Fibroblast of lung (primary cell): Measurements from ENCODE around the gene CDH26. TPM values are rescaled to one million over a fixed set of nuclear protein-coding genes. Genes with fewer than 3 reads are reported as not detected.

ENCODE experiments used
- DNase-seq, 2 donors: peaks; one replicate each; pipeline versions ENCODE4 v3.0.0 to v3.0.0-alpha.2; 2010; ENCODE audit warnings: low read depth in 2 of 2
- H2AFZ ChIP-seq: 2 replicates; pipeline ENCODE4 v1.5.1; 2012; ENCODE audit warnings: low read length, control low read depth, inconsistent platforms
- H3K27ac ChIP-seq: 2 replicates; pipeline ENCODE4 v1.5.1; 2011; ENCODE audit warnings: low read length, control low read depth; ENCODE audit not compliant: insufficient read depth
- H3K27me3 ChIP-seq: 2 replicates; pipeline ENCODE4 v1.5.1; 2011; ENCODE audit warnings: mild to moderate bottlenecking, low read length; ENCODE audit not compliant: control insufficient read depth, insufficient read depth
- H3K36me3 ChIP-seq: 2 replicates; pipeline ENCODE4 v1.5.1; 2011; ENCODE audit warnings: low read length; ENCODE audit not compliant: control insufficient read depth, insufficient read depth
- H3K4me1 ChIP-seq: 2 replicates; pipeline ENCODE4 v1.5.1; 2011; ENCODE audit warnings: low read length; ENCODE audit not compliant: control insufficient read depth, insufficient read depth; ENCODE audit errors: extremely low read depth
- H3K4me2 ChIP-seq: 2 replicates; pipeline ENCODE4 v1.5.1; 2011; ENCODE audit warnings: low read length, control low read depth; ENCODE audit not compliant: insufficient read depth; ENCODE audit errors: extremely low read depth
- H3K4me3 ChIP-seq, 4 experiments: fragments of 200-600 bp in 1 of 4; sonication (generic) in 1 of 4; replicated peaks in 1 of 4; 2 replicates each; pipeline ENCODE4 v1.5.1; 2011 to 2016; ENCODE audit warnings: low read length in 4 of 4, low read depth in 3 of 4, mild to moderate bottlenecking in 3 of 4, control low read depth in 2 of 4, inconsistent platforms in 1 of 4, mixed read lengths in 1 of 4; ENCODE audit not compliant: insufficient read depth in 1 of 4; ENCODE audit errors: control extremely low read depth in 1 of 4
- H3K79me2 ChIP-seq: 2 replicates; pipeline ENCODE4 v1.5.1; 2012; ENCODE audit warnings: mild to moderate bottlenecking, low read length, inconsistent platforms; ENCODE audit not compliant: control insufficient read depth, insufficient read depth
- H3K9ac ChIP-seq: 2 replicates; pipeline ENCODE4 v1.5.1; 2011; ENCODE audit warnings: mild to moderate bottlenecking, low read length, control low read depth; ENCODE audit not compliant: insufficient read depth
- H3K9me3 ChIP-seq: 2 replicates; pipeline ENCODE4 v1.5.1; 2012; ENCODE audit warnings: low read depth, low read length; ENCODE audit not compliant: control insufficient read depth, insufficient read depth
- H4K20me1 ChIP-seq: 2 replicates; pipeline ENCODE4 v1.5.1; 2011; ENCODE audit warnings: low read length; ENCODE audit not compliant: control insufficient read depth, insufficient read depth; ENCODE audit errors: extremely low read depth
- EZH2 ChIP-seq: IDR thresholded peaks from 2 replicates; pipeline ENCODE4 v1.5.1; 2012; ENCODE audit warnings: low read length, control low read depth, mild to moderate bottlenecking; ENCODE audit errors: missing control alignments
- polyA plus RNA-seq, 2 donors: library from polyadenylated mRNA; depleted of rRNA in 1 of 2; stranded (reverse) in 1 of 2; unstranded in 1 of 2; fragments of >200 nt; gene quantifications; 2 replicates each; pipeline ENCODE4 v1.2.1, GENCODE V29; 2011 to 2012; ENCODE audit warnings: missing spikeins in 1 of 2
- total RNA-seq: library from RNA; depleted of rRNA; stranded (reverse); fragments of >200 nt; gene quantifications from 2 replicates; pipeline ENCODE4 v1.2.1, GENCODE V29; 2014
- TF ChIP-seq, protein P1 (sequence below), 2 donors: IDR thresholded peaks in 1 of 2; conservative IDR thresholded peaks in 1 of 2; 1 replicate in 1 of 2; 2 replicates in 1 of 2; pipeline ENCODE4 v1.5.1; 2011 to 2012; ENCODE audit warnings: low read length in 2 of 2, control low read depth in 1 of 2, inconsistent platforms in 1 of 2, low read depth in 1 of 2, mild to moderate bottlenecking in 1 of 2

The CDH26 gene
- total and polyA plus RNA-seq, 2 donors (not counting 1 experiment from before 2014, with no cell fraction given): 0.12 to 0.50 TPM

DNA sequence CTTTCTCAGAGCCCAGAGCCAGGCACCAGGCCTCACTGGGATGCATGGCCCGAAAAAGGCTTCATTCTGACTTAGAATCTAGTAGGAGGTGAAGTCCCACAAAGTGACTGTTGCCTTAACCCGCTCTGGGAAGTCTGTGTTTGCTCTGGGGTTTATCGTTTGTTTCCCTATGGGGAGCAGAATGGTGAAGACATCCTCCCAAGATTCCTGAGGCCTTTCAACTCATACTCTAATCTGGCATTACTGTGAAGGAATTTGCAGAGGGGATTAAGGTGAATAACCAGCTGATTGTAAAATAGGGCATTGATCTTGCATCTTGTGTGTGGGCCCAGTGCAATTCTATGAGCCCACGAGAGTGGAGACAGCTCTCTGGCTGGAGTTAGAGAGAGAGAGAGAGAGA is 67.8 kb downstream of the CDH26 start:
- no peak for TF ChIP-seq EZH2
- TF ChIP-seq, protein P1, sequence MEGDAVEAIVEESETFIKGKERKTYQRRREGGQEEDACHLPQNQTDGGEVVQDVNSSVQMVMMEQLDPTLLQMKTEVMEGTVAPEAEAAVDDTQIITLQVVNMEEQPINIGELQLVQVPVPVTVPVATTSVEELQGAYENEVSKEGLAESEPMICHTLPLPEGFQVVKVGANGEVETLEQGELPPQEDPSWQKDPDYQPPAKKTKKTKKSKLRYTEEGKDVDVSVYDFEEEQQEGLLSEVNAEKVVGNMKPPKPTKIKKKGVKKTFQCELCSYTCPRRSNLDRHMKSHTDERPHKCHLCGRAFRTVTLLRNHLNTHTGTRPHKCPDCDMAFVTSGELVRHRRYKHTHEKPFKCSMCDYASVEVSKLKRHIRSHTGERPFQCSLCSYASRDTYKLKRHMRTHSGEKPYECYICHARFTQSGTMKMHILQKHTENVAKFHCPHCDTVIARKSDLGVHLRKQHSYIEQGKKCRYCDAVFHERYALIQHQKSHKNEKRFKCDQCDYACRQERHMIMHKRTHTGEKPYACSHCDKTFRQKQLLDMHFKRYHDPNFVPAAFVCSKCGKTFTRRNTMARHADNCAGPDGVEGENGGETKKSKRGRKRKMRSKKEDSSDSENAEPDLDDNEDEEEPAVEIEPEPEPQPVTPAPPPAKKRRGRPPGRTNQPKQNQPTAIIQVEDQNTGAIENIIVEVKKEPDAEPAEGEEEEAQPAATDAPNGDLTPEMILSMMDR (conservative IDR thresholded peaks at IDR 0.05 in 1 of 2, IDR thresholded peaks at IDR 0.05 in 1 of 2; ENCODE audit: low read depth in 1 of 2, low read length in 2 of 2): no peak

DNA sequence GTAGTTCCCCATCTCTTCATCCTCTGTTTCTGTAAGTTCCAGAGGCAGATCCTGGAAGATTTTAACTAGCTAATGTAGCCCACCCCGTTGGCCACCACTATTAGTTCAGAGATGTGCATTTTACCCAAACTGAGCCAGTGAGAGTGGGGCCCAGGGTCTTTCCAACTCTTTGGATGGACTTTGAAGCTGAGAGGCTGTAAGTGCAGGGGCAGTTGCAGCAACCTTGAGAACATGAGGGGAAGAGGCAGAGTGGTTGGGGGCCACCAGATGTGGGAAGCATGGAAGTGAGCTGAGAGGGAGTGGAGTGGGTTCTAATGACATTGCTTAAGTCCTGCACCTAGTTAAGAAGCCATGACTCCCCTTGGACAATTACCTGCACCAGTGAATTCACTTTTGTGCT is 72.2 kb downstream of the CDH26 start:
- no peak for DNase-seq
- no peak overlapping the region for H2AFZ ChIP-seq
- H3K4me2 ChIP-seq: no peak overlapping the region
- no peaks in the 10 kb centered on the region for H3K27me3 ChIP-seq
- no peak overlapping the region for H3K27ac ChIP-seq
- H3K9ac ChIP-seq: no peak overlapping the region
- H3K79me2 ChIP-seq: no peaks in the 10 kb centered on the region
- no peaks in the 10 kb centered on the region for H4K20me1 ChIP-seq
- H3K4me3 ChIP-seq: no peak overlapping the region
- no peaks in the 10 kb centered on the region for H3K4me1 ChIP-seq
- TF ChIP-seq EZH2: no peak
- TF ChIP-seq, protein P1 (conservative IDR thresholded peaks at IDR 0.05 in 1 of 2, IDR thresholded peaks at IDR 0.05 in 1 of 2; ENCODE audit: low read depth in 1 of 2, low read length in 2 of 2): no peak
- H3K36me3 ChIP-seq: no peaks in the 10 kb centered on the region
- H3K9me3 ChIP-seq: no peaks in the 10 kb centered on the region

More for the DNA sequence above, 67.8 kb downstream of the CDH26 start:
- DNase-seq: no peak
- no peaks in the 10 kb centered on the region for H4K20me1 ChIP-seq
- no peaks in the 10 kb centered on the region for H3K4me1 ChIP-seq
- H2AFZ ChIP-seq: no peak overlapping the region
- H3K36me3 ChIP-seq: no peaks in the 10 kb centered on the region
- H3K4me3 ChIP-seq: no peak overlapping the region
- no peaks in the 10 kb centered on the region for H3K79me2 ChIP-seq
- H3K9me3 ChIP-seq: no peaks in the 10 kb centered on the region
- H3K27ac ChIP-seq: no peak overlapping the region
- no peak overlapping the region for H3K4me2 ChIP-seq
- H3K27me3 ChIP-seq: no peaks in the 10 kb centered on the region
- H3K9ac ChIP-seq: no peak overlapping the region

- TF ChIP-seq, protein P1 (conservative IDR thresholded peaks at IDR 0.05 in 1 of 2, IDR thresholded peaks at IDR 0.05 in 1 of 2; ENCODE audit: low read depth in 1 of 2, low read length in 2 of 2): no peak
- TF ChIP-seq EZH2: no peak
- Histone ChIP-seq H3K79me2 (no peaks in the 10 kb centered on the region), H3K36me3 (no peaks in the 10 kb centered on the region), H3K4me1 (no peaks in the 10 kb centered on the region), H3K9ac (no peak overlapping the region), H2AFZ (no peak overlapping the region), H4K20me1 (no peaks in the 10 kb centered on the region), H3K27ac (no peak overlapping the region), H3K27me3 (no peaks in the 10 kb centered on the region), H3K4me2 (no peak overlapping the region), H3K4me3 (no peak overlapping the region), H3K9me3 (no peaks in the 10 kb centered on the region)
- no peak for DNase-seq
Observed at GRCh38 chr20:60031107-60031506, 72.9 kb downstream of the CDH26 start.
